Body of pancreas (tissue), 4 donors: ENCODE results near the gene NEO1. TPM values are rescaled to one million over a fixed set of nuclear protein-coding genes. Genes with fewer than 3 reads are reported as not detected.

Source experiments
- ATAC-seq: fragments of 150-250 bp; one replicate; pipeline ENCODE4 v1.9.1; 2016
- DNase-seq, 4 donors: peaks; one replicate each; pipeline ENCODE4 v3.0.0-alpha.2; 2019
- H3K27ac ChIP-seq, 4 donors: fragments of 200-600 bp; sonication (generic); 1 replicate in 3 of 4; 2 replicates in 1 of 4; pipeline versions ENCODE4 v1.5.1 to v1.6.1; 2016 to 2019; ENCODE audit warnings: mild to moderate bottlenecking in 1 of 4, mixed read lengths in 1 of 4, moderate library complexity in 1 of 4
- H3K27me3 ChIP-seq, 2 donors: fragments of 200-600 bp; sonication (generic); one replicate each; pipeline ENCODE4 v1.6.0; 2016; ENCODE audit warnings: mild to moderate bottlenecking in 1 of 2
- H3K36me3 ChIP-seq, 2 donors: fragments of 200-600 bp; sonication (generic); replicated peaks in 1 of 2; 2 replicates each; pipeline ENCODE4 v1.5.1; 2016; ENCODE audit warnings: low read depth in 2 of 2; ENCODE audit not compliant: insufficient read depth in 1 of 2
- H3K4me1 ChIP-seq: fragments of 200-600 bp; sonication (generic); one replicate; pipeline ENCODE4 v1.6.0; 2016
- H3K4me3 ChIP-seq, 2 donors: fragments of 200-600 bp; sonication (generic); 1 replicate in 1 of 2; 2 replicates in 1 of 2; pipeline ENCODE4 v1.5.1; 2016 to 2019
- H3K9me3 ChIP-seq, 3 donors: fragments of 200-600 bp; sonication (generic); 1 replicate in 2 of 3; 2 replicates in 1 of 3; pipeline ENCODE4 v1.5.1; 2016
- POLR2A ChIP-seq, 3 donors: fragments of 450-650 bp; IDR thresholded peaks; one replicate each; pipeline ENCODE4 v1.6.1; 2016; ENCODE audit warnings: antibody characterized with exemption in 3 of 3, mild to moderate bottlenecking in 2 of 3
- WGBS, 2 donors: methylation state at CpG; one replicate each; pipeline ENCODE4 v1.1.5; 2017; 5-methylcytosine and 5-hydroxymethylcytosine counted together
- intact Hi-C: fragments of 100-400 bp; cut with DNase I; formaldehyde crosslinking; loops from one replicate; pipeline ENCODE4 v1.15.1; 2023
- total RNA-seq, 2 donors: library from RNA; depleted of rRNA; stranded (reverse); fragments of >200 nt; gene quantifications; one replicate each; pipeline ENCODE4 v1.1.0, GENCODE V29; 2016
- TF ChIP-seq, protein P1 (sequence below), 7 experiments: fragments of 450-650 bp in 4 of 7; fragments of 200-600 bp in 3 of 7; sonication (generic) in 3 of 7; IDR thresholded peaks; one replicate each; pipeline ENCODE4 v1.5.1; 2016 to 2019; ENCODE audit warnings: antibody characterized with exemption in 7 of 7

The NEO1 gene
- total RNA-seq, 2 donors from 2014 or later, result 18.2 to 29.7 TPM

DNA sequence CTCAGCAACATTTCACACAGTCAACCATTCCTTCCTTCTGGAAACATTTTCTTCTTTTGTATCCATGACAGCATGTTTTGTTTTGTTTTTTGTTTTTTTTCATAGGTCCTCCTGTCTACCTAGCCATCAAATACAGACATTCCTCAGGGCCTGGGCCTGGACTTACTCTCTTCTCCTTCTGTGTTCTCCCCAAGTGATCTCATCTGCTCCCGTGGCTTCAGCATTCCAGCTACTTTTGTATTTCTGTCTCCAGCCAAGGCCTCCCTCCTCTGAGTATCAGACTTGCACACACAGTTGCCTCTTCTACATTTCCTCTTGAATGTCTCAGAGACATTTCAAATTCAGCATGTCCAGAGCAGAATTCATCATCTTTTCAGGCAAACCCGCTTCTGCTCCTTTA, 234.0 kb downstream of the NEO1 start:
- 85 to 93% methylated on average over 2 of the region's 2 CpGs for WGBS, 2 donors
- H3K27me3 ChIP-seq, result no peaks in the 10 kb centered on the region
- no peak overlapping the region for H3K4me3 ChIP-seq
- H3K9me3 ChIP-seq, result no peaks in the 10 kb centered on the region
- TF ChIP-seq POLR2A (IDR thresholded peaks at IDR 0.05), result no peak
- TF ChIP-seq, protein P1, sequence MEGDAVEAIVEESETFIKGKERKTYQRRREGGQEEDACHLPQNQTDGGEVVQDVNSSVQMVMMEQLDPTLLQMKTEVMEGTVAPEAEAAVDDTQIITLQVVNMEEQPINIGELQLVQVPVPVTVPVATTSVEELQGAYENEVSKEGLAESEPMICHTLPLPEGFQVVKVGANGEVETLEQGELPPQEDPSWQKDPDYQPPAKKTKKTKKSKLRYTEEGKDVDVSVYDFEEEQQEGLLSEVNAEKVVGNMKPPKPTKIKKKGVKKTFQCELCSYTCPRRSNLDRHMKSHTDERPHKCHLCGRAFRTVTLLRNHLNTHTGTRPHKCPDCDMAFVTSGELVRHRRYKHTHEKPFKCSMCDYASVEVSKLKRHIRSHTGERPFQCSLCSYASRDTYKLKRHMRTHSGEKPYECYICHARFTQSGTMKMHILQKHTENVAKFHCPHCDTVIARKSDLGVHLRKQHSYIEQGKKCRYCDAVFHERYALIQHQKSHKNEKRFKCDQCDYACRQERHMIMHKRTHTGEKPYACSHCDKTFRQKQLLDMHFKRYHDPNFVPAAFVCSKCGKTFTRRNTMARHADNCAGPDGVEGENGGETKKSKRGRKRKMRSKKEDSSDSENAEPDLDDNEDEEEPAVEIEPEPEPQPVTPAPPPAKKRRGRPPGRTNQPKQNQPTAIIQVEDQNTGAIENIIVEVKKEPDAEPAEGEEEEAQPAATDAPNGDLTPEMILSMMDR (IDR thresholded peaks at IDR 0.05), result no peak
- DNase-seq (no peak), ATAC-seq (no peak)
- peaks cover 0 to 12% of the 10 kb centered on the region in 2 donors for H3K36me3 ChIP-seq
- intact Hi-C loops, result no loop called here
- no peaks in the 10 kb centered on the region for H3K4me1 ChIP-seq
- H3K27ac ChIP-seq, result no peak overlapping the region

DNA sequence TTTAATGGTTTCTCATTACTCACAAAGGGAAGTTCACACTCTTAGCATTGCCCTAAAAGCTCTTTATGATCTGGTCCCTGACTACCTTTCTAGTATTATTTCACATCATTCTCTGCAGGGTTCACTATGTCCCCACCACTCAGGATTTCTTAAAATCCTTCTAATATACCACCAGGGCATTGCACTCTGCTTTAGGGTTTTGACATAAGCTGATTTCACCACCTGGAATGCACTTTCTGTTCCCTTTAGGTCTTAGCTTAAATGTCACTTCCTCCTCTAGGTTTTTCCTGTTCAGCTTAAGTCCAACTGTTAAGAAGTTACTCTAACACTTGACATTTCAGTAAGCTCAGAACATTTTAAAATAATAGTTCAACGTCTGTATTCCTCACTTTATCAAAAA, 234.8 kb downstream of the NEO1 start:
- intact Hi-C loops, result no loop called here
- H3K9me3 ChIP-seq, result no peaks in the 10 kb centered on the region
- H3K27me3 ChIP-seq, result no peaks in the 10 kb centered on the region
- no peak overlapping the region for H3K4me3 ChIP-seq
- H3K4me1 ChIP-seq, result no peaks in the 10 kb centered on the region
- 41 to 45% methylated on average over 1 of the region's 1 CpG for whole genome bisulfite sequencing, 2 donors
- H3K27ac ChIP-seq, result no peak overlapping the region
- no peak for DNase-seq
- TF ChIP-seq, protein P1 (IDR thresholded peaks at IDR 0.05), result no peak
- TF ChIP-seq POLR2A (IDR thresholded peaks at IDR 0.05), result no peak
- ATAC-seq, result no peak
- H3K36me3 ChIP-seq, result peaks cover 0 to 12% of the 10 kb centered on the region in 2 donors

DNA sequence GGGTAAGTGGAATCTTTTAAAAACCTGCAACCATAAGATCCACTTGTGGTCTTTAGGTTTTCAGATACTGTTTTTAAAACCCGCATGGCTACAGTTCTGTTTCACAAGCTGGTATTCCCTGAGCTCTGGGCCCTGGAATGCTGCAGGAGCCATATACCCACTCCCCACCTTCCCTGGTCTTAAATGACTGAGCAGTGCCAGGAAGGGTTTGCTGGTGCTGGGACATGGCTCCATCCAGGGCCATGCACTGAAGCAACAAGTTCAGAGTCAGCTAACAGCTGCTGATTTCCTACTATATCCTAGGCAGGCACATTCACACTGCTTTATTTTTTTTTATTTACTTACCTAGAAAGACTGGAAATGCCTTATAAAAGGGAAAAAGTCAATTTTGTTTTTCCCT, 239.2 kb downstream of the NEO1 start:
- 97 to 100% methylated on average over 1 of the region's 1 CpG for WGBS, 2 donors

DNA sequence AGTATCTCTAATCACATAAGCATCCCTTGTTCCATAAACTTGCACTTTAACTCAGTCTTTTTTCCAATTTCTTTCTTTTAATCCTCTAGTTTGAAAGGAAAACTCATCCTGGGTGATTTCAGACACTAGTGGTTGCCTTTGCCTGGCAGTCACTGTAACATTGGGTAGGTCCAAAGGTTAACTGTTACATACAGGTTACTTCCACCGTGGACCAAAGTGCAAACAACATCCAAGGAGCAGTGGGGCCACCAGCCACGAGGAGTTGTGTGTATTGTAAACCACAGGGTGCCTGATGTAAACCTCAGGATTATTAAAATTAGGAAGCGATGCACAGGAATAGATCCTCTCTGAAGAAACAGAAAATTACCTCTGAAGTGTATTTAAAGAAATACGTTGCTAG, 241.5 kb downstream of the NEO1 start:
- Histone ChIP-seq H3K4me1 (no peaks in the 10 kb centered on the region), H3K9me3 (no peaks in the 10 kb centered on the region), H3K27me3 (no peaks in the 10 kb centered on the region), H3K27ac (no peak overlapping the region), H3K4me3 (no peak overlapping the region), H3K36me3 (peaks cover 0 to 17% of the 10 kb centered on the region in 2 donors)
- no peak for TF ChIP-seq POLR2A (IDR thresholded peaks at IDR 0.05)
- 47 to 59% methylated on average over 4 of the region's 4 CpGs for WGBS, 2 donors
- intact Hi-C loops, result no loop called here
- ATAC-seq, result no peak
- DNase-seq, result no peak

More for the DNA sequence above, 239.2 kb downstream of the NEO1 start:
- TF ChIP-seq POLR2A (IDR thresholded peaks at IDR 0.05), result no peak
- TF ChIP-seq, protein P1 (IDR thresholded peaks at IDR 0.05), result no peak
- H3K27ac ChIP-seq, result no peak overlapping the region
- DNase-seq (no peak), ATAC-seq (no peak)
- H3K36me3 ChIP-seq, result peaks cover 0 to 17% of the 10 kb centered on the region in 2 donors
- H3K9me3 ChIP-seq, result no peaks in the 10 kb centered on the region
- no peaks in the 10 kb centered on the region for H3K27me3 ChIP-seq
- intact Hi-C loops, result no loop called here
- no peak overlapping the region for H3K4me3 ChIP-seq
- no peaks in the 10 kb centered on the region for H3K4me1 ChIP-seq

DNA sequence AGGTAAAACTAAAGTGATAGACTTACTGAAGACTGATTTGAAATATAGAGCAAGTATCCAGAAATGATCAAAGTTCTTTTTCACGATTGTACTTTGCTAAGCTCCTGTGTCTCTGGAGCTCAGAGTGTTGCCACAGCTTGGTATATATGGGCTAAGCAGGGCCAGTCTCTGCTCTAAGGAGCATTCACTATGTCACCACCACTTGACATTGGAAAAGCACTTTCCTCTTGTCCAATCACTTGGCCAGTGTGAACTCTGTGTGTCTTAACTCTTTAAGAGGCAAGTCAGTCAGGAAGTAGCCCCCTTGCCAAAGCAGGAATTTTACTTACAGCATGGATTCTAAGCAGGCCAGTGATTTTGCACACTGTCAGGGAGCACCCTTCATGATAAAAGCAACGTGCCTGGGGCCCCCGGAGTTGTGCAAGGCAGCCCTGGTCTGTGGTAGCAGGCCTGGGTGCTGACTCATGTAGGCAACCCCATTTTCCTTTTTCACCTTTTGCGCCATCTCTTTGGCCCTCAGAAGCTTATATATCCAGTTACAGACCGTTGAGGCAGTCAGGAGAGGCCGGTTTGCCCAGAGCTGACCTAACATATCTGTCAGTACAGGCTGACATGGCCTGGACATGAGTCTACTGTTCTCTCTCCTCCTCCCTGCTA, 243.5 kb downstream of the NEO1 start:
- peak in 1 of 4 donors; percentile 6 for DNase-seq
- WGBS, 2 donors, result 71 to 83% methylated on average over 6 of the region's 6 CpGs
- no peaks in the 10 kb centered on the region for H3K9me3 ChIP-seq
- H3K27ac ChIP-seq, result no peak overlapping the region
- intact Hi-C loops, result no loop called here
- peaks cover 0 to 13% of the 10 kb centered on the region in 2 donors for H3K36me3 ChIP-seq
- ATAC-seq, result no peak
- H3K27me3 ChIP-seq, result no peaks in the 10 kb centered on the region
- no peak for TF ChIP-seq POLR2A (IDR thresholded peaks at IDR 0.05)
- no peak overlapping the region for H3K4me3 ChIP-seq
- no peaks in the 10 kb centered on the region for H3K4me1 ChIP-seq
